A172 (cell line): ENCODE measurements around the gene PRKAR2A. TPM values are rescaled to one million over a fixed set of nuclear protein-coding genes. Genes with fewer than 3 reads are reported as not detected.
A peak's percentile ranks its signal among the peaks of the same experiment; 100 is the strongest.

ENCODE experiments used
- DNase-seq: peaks from one replicate; pipeline ENCODE4 v3.0.0-alpha.2; 2015; ENCODE audit warnings: low spot score
- total RNA-seq: library from RNA; depleted of rRNA; stranded (reverse); fragments of >200 nt; shearing (Covaris generic); gene quantifications from 2 replicates; pipeline ENCODE4 v1.2.3, GENCODE V29; 2014; rRNA removed

Gene PRKAR2A
- 33.9 and 37.3 TPM in 2 replicates for total RNA-seq

GRCh38 chr3:48847504-48848423, at the start of gene PRKAR2A:
TSS of gene PRKAR2A (minus strand) at chr3:48847874. CDS start at chr3:48847596, 278 bp downstream.
- peak; percentile 70 for DNase-seq

- no peak for DNase-seq
These were observed 49.3 kb upstream of the PRKAR2A start for GRCh38 chr3:48896936-48897335.

- no peak for DNase-seq
These were observed 46.8 kb upstream of the PRKAR2A start for GRCh38 chr3:48894516-48894915.

GRCh38 chr3:48891606-48892005, 43.9 kb upstream of the PRKAR2A start:
- peak; percentile 26 for DNase-seq

- no peak for DNase-seq
These were observed 38.1 kb upstream of the PRKAR2A start for GRCh38 chr3:48885753-48886152.

GRCh38 chr3:48881652-48882114, 34.0 kb upstream of the PRKAR2A start:
- no peak for DNase-seq

GRCh38 chr3:48881006-48881405, 33.3 kb upstream of the PRKAR2A start:
- DNase-seq, result no peak

GRCh38 chr3:48879994-48880377, 32.3 kb upstream of the PRKAR2A start:
- no peak for DNase-seq

GRCh38 chr3:48879307-48879993, 31.8 kb upstream of the PRKAR2A start:
- DNase-seq, result no peak

GRCh38 chr3:48877671-48878070, 30.0 kb upstream of the PRKAR2A start:
- DNase-seq, result peak; percentile 25

- no peak for DNase-seq
These were observed 15.4 kb upstream of the PRKAR2A start for GRCh38 chr3:48863122-48863521.

- DNase-seq, result no peak
These were observed 11.5 kb upstream of the PRKAR2A start for GRCh38 chr3:48859206-48859605.

- DNase-seq, result no peak
These were observed 11.0 kb upstream of the PRKAR2A start for GRCh38 chr3:48858709-48859108.

GRCh38 chr3:48857641-48858040, 10.0 kb upstream of the PRKAR2A start:
- DNase-seq, result no peak

GRCh38 chr3:48856469-48856868, 8.8 kb upstream of the PRKAR2A start:
- DNase-seq, result no peak

GRCh38 chr3:48855681-48856447, 8.2 kb upstream of the PRKAR2A start:
- no peak for DNase-seq

- no peak for DNase-seq
These were observed 4.5 kb upstream of the PRKAR2A start for GRCh38 chr3:48852151-48852550.

- no peak for DNase-seq
These were observed 3.7 kb upstream of the PRKAR2A start for GRCh38 chr3:48851407-48851806.

- DNase-seq, result no peak
These were observed 1.3 kb upstream of the PRKAR2A start for GRCh38 chr3:48848816-48849515.

GRCh38 chr3:48847053-48847503, 596 bp downstream of the PRKAR2A start:
- peak; percentile 45 for DNase-seq

- peak; percentile 22 for DNase-seq
These were observed 2.5 kb downstream of the PRKAR2A start for GRCh38 chr3:48845170-48845569.
